ENCODE results near the gene BLOC1S4. TPM values are rescaled to one million over a fixed set of nuclear protein-coding genes. Genes with fewer than 3 reads are reported as not detected.

The BLOC1S4 gene
- total and polyA plus RNA-seq, 2 experiments from 2014 or later, result 23.9 to 35.2 TPM

- Mint-ChIP-seq H3K4me1 (0 out of 3 replicates have a peak, but pooled peaks cover 4% of the 10 kb centered on the region), H3K4me3 (no peak overlapping the region), H3K27ac (no peak overlapping the region), H3K27me3 (ENCODE audit: insufficient read depth, low read depth, poor library complexity) (peaks cover 2% of the 10 kb centered on the region), H3K9me3 (no peaks in the 10 kb centered on the region), H3K36me3 (ENCODE audit: low read depth) (no peaks in the 10 kb centered on the region)
- no peaks in the 10 kb centered on the region for H3K79me2 ChIP-seq (replicated peaks; ENCODE audit: insufficient read depth)
- H3K27ac ChIP-seq (ENCODE audit: low read depth), result no peak overlapping the region
- H4K20me1 ChIP-seq (replicated peaks; ENCODE audit: insufficient read depth), result no peaks in the 10 kb centered on the region
- no peak overlapping the region for H2AFZ ChIP-seq
- no peak for DNase-seq (ENCODE audit: low spot score)
- no peaks in the 10 kb centered on the region for H3K27me3 ChIP-seq (ENCODE audit: insufficient read depth)
- no peak overlapping the region for H3K4me2 ChIP-seq
- ATAC-seq, result no peak
- no peaks in the 10 kb centered on the region for H3K36me3 ChIP-seq (ENCODE audit: insufficient read depth)
- H3K4me3 ChIP-seq, result no peak overlapping the region
- H3K9me2 ChIP-seq (ENCODE audit: insufficient read depth), result no peaks in the 10 kb centered on the region
- TF ChIP-seq ZNF331 (CRISPR knock-in tag; IDR thresholded peaks at IDR 0.05; ENCODE audit: low read depth), result no peak
- no peak for TF ChIP-seq CTCF (conservative IDR thresholded peaks at IDR 0.05; ENCODE audit: low read depth in 2 of 2)
- TF ChIP-seq ETS1 (IDR thresholded peaks at IDR 0.05), result no peak
- no peak for TF ChIP-seq ZNF114 (CRISPR knock-in tag; IDR thresholded peaks at IDR 0.05)
- TF ChIP-seq JUNB (IDR thresholded peaks at IDR 0.05; ENCODE audit: unreplicated experiment), result no peak
- no peak for TF ChIP-seq NANOG (IDR thresholded peaks at IDR 0.05; ENCODE audit: borderline replicate concordance)
- no peak for TF ChIP-seq POLR2AphosphoS5 (IDR thresholded peaks at IDR 0.05; ENCODE audit: low read depth)
- TF ChIP-seq EZH2phosphoT487 (IDR thresholded peaks at IDR 0.05; ENCODE audit: unreplicated experiment), result no peak
- TF ChIP-seq ZNF462 (CRISPR knock-in tag; IDR thresholded peaks at IDR 0.05), result no peak
- no peak for TF ChIP-seq STAT1 (IDR thresholded peaks at IDR 0.05; ENCODE audit: unreplicated experiment)
- TF ChIP-seq CREB1 (CRISPR knock-in tag; IDR thresholded peaks at IDR 0.05; ENCODE audit: low read depth), result no peak
- no peak for TF ChIP-seq EZH2 (IDR thresholded peaks at IDR 0.05; ENCODE audit: low read depth, unreplicated experiment)
- no peak for TF ChIP-seq REST (IDR thresholded peaks at IDR 0.05; ENCODE audit: unreplicated experiment)
- no peaks in the 10 kb centered on the region for H3K4me1 ChIP-seq (ENCODE audit: insufficient read depth)
- H3F3A ChIP-seq (replicated peaks; ENCODE audit: low read depth), result no peaks in the 10 kb centered on the region
These were observed 44.9 kb downstream of the BLOC1S4 start for GRCh38 chr4:6760865-6761264.

Measured in GM23338 (cell line).